ENCODE data around the gene C16orf46.

GRCh38 chr16:81041696-81042095 is 35.3 kb downstream of the C16orf46 start:
- no peak for TF ChIP-seq CTCF (IDR thresholded peaks at IDR 0.05; ENCODE audit: low read depth, low read length)
- no peak for TF ChIP-seq EZH2phosphoT487 (IDR thresholded peaks at IDR 0.05; ENCODE audit: low read depth)
